DMS 273 (cell line): ENCODE data around the gene NDUFC1.
"Not testable (repeated sequence)": the region's sequence is repeated elsewhere in the genome, so short reads cannot be mapped to it uniquely, and the experiment has no call there.

Source experiments
- DNase-seq: peaks from one replicate; lab custom pipeline; 2025; ENCODE audit not compliant: unreplicated experiment; lab: John Stamatoyannopoulos, UW

Gene NDUFC1

DNA sequence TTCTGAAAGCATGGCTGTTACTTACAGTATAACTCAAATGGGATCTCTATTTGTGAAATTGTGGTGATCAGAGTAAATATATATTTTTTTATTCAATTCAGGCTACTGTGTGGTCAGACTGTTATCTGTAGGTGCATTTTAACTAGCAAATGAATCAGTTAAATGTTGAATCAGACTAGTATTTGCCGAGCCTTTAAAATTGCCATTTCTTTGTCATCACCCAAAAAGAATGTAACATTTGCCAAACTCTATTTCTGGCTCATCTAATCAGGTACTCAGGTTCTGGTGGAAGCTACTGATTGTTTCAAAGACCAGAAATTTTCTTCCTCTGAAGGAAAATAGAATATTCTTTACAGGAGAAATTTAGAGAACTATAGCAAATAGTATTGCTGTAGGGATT is 2.7 kb downstream of the NDUFC1 start:
- DNase-seq = no peak

DNA sequence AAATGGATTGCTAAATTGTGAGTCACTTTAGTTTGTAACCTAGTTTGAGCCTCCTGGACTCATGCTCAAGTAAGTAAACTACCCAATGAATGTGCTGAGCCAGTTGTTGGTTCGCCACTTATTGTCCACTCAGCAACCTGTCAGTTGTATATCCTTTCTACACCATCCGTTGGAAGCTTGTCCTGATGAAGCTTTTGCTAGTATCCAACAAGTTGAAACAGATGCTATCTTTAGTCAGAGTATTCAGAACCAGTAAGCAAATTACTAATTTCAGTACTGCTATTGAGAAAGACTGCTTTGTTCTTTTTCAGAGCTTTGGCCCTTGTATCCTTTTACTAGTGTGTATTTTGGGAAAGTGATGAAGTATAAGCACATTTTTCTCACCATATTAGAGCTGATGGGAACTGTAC is 5.3 kb downstream of the NDUFC1 start:
- DNase-seq = no peak

DNA sequence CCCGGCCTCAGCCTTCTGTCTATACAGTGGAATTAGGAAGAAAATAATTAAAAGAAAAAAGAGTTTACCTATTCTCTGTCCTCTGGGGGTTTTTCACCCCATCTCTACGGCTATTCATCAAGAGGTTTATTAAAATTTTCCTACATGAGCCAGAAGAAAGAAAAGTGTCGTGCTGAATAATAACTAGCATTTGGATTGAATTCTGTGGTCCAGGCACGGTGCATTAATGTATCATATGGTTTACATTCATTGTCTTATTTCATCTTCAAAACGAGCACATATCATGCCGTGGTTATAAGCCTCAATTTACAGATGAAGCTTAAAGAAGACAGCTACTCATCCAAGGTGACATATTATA is 6.4 kb downstream of the NDUFC1 start:
- DNase-seq = no peak

DNA sequence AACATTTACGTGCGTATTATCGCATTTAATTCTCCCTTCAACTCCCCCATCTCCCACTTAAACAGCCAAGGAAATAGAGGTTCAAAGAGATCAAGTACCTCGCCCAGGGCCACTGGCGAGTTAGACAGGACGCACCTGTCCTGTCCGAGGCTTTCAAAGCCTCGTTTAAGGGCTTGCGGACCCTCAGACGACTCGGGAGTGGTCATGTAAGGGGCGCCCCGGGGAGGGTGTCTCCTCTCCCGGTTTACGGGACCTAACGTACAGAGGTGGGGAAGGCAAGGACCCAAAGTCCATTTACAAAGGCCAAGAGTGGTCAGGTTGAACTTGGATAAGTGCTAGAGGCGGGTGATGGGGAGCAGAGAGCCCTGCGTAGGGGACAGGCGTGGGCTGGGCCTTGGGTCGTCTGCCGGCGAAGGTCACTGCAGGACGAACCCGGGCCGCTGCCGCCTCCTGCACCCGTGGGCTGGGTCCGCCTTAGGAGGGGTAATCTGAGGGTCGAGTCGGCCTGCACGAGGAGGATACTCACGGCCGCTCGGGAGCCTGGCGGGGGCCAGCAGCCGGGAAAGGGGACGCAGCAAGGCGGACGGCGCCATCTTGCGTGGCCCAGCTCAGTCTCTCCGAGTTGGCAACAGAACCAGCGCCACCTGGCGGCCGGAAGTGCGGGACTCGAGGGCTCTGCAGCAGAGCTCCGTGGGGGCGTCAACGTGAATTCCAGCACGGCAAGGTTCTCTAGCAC is 6.9 kb downstream of the NDUFC1 start:
- peak; percentile 96 for DNase-seq

DNA sequence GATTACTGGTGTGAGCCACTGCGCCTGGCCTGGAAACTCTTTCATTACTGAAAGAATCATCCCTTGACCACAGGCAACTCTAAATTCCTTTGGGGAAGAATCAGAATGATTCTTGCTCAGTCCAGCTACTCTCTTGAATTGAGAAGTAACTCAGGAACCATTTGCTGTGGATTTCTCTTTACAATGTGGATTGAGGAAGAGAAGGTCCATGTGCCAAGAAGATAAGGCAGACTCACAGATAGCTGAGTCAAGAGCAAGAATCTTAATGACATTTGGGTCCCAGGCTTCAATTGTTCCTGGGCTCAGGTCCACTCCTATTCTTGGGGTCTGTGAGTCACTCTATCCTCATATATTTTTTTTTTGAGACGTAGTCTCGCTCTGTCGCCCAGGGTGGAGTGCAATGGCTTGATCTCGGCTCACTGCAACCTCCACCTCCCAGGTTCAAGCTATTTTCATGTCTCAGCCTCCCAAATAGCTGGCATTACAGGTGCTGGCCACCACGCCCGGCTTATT is 16.0 kb downstream of the NDUFC1 start:
- no peak for DNase-seq

DNA sequence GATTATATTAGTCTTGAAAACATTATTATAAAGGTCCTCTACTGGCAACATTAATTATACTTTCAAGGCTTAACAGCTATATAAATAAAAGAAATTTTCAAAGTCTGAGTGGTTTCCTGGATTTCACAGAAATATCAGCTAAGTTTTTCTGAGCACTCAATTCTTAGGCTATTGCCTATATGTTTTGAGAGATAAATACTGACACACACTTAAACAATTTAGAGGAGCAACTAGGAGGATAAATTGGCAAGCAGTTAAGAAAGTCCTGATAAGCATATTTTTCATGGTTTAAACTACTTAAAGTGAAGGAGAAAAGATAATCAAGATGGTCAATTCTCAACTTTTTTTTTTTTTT is 19.6 kb downstream of the NDUFC1 start:
- DNase-seq = no peak

DNA sequence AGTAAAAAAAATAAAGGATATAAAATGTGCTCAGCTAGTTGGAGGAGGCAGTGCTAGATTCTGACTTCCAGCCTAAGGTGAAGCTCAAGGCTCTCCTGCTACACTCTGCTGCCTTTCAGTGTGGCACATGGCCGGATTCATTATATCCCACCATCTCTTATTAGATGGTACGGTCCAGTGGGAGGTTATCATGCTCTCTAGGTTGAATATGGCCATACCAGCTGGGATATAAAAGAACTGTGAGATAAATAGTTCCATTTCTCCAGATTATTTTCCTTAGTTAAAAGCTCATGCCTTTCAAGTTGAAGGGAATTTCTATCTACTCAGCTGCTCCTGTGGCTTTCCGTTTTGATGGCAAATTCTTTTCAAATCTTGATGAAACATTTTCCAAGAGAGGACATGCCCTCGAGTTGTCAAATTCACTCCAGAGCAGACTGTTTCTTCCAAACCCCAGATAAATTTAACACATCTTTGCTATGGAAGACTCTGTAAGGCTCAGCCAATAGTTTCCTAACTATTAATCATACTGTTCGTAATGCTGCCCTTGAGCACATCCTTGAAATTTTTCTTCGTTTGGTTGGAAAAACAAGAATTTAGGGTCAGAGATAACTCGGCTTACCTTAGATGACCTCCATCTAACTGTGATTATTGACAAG is 20.1 kb downstream of the NDUFC1 start:
- no peak for DNase-seq

DNA sequence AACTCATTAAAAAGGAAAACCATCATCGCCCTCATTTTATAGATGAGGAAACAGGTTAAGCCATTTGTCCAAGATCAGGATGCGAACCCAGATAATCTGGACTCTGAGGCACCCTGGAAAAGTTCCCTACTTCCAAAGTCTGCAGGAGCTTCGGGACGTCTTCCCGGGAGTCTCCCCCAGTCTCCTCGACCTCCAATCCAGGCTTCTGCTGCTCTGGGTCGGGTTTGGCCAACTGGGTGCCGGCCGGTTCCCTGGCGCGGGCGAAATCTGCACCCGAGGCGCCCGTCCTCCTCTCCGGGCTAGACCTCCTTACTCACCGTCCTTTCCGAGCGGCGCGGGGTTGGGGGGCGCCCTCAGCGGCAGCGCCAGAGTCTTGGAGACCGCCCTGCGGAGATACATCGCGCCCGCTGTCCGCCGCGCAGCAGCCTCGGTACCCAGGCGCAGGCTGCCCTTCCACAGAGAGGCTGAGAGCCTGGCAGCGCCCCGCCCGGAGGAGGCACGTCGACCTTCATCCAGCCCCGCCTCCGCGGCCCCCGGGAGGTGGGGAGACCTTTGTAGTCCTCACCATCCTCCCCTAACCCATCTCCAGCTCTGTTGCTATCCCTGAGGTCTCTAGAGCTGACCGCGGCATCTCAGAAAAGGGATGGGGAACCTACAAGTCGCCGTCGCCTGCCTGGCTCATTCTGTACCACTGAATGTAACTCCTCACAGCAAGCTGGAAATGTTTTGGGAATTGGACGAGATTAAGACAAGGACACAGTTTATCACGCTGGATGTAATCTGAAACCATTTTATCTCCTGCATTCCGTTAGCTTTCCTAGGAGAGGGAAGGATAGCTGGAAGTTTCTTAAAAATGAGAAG is 22.3 kb downstream of the NDUFC1 start, which contains the start of gene MGARP:
TSS of gene MGARP (minus strand) at position 466 of the 861 bp plus-strand sequence. CDS start at position 399, 67 bp downstream.
- no peak for DNase-seq

DNA sequence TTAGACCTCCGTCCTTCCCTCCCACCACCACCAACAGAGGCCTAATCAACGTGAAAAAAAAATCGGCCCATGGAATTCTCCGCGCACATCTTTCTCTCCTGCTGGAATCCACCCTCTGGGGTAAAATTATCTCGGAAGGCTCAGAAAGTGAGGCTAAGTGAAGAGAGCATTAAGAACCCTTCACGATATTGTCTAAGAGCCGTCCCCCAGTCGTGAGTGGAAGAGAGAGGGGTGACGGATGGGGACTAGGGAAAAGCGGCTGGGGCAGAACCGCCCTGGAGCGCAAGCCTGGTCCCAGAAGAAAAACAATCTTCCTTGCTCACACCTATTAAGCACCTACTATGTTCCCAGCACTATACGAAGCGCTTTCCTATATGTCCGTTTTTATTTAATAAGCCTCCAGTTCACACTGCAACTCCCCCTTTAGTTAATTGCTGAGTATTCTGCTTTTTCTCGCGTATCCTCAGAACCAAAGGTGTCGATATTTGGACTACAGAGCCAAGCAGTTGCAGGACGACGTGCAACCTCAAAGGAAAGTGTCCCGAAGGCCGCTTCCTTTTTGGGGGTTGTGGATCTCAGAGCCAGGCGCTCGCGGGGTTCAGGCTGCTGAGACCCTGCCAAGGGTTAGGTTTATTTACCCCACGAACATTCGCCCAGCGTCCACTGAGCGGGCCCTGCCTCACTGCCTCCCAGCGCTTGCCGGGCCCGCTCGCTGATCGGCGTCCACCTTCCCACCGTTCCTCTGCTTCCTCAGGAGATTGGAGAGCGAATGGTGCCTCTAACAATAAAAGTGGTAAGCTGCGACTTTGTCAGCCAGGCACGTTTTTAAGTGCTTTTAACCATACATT is 23.1 kb downstream of the NDUFC1 start:
- DNase-seq = no peak

DNA sequence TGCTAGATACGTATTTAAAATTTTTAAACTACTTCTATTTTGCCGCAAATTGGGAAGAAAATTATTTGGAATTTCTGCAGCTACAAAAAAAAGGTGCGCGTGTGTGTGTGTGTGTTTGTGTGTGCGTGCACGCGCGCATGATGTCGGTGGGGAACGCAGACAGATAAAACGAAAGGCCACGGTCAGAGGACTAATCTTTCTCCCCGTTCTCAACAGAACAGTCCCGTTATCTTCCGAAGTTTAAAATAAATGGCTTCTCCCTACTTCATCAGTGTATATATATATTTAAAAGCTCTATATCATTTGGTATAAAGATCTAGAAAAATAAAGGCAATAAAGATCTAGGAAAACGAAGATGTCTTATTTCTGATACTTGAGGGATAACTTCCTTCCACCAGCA is 23.8 kb downstream of the NDUFC1 start:
- DNase-seq = no peak

DNA sequence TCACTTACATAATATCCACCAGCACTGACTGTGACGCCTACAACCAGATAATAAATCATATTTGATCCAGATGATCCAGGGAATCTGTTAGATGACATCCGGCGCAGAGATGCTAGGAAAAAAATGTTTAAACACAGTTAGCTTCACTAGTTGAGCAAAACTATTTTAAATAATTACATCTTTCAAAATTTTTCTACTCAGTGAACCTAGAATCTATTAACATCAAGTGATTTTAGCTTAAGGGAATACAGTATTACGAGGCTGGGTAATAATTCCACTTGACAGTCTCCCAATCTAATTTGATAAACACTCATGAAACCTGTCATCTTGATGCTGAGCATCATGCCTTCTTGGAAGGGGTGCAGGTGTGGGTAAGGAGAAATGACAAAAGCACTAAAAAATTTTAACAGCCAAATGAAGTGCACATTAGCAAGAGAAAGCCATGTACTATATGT is 27.0 kb downstream of the NDUFC1 start:
- DNase-seq = no peak

DNA sequence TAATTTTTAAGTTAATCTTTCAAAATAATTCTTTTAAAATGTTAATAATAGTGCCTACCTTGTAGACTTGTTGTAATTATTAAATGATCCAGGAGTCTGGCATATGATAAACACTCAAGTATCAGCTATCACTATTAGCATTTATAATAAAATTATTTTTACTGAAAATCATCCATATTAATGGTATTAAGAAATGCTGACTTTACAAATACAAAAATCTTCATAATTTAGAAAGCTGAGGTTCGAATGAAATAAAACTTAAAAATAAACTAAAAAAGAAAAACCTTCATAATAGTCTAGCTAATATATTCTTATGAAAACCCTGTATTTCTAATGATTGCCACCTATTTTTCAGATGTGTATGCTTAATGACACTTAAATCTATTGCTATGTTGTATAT is 27.5 kb downstream of the NDUFC1 start:
- no peak for DNase-seq

DNA sequence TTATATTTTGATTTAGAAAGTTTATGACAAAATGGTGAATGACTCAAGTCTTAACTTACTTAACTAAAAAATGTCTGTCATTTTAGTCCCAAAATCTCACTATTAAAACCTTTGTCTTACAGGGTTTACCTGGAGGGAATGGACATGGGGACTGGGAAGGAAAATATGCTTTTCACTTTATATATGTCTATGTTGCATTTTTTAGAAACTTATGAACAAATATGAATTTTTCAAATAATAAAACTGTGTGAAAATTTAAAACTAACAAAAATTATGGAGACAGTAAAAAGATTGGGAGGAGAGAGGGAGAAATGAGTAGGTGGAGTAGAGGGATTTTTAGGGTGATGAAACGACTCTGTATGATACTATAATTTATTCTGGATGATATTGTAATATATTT is 28.4 kb downstream of the NDUFC1 start:
- no peak for DNase-seq

DNA sequence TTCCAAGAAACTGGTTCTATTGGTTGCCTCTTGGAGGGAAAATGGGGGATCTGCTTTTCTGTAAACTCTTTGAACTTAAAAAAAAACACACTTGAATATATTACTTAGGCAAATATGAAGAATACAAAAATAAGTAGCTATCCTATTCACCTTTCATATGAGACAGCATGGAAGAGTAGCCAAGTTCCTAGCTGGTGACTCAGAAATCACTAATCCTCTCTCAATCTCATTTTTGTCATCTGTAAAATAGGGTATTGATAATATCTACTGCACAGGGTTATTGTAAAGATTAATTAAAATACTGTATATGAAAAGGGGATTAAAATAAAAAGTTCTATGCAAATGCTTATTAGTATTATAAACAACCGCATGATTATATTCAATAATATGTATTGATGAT is 35.0 kb downstream of the NDUFC1 start:
- DNase-seq = no peak

DNA sequence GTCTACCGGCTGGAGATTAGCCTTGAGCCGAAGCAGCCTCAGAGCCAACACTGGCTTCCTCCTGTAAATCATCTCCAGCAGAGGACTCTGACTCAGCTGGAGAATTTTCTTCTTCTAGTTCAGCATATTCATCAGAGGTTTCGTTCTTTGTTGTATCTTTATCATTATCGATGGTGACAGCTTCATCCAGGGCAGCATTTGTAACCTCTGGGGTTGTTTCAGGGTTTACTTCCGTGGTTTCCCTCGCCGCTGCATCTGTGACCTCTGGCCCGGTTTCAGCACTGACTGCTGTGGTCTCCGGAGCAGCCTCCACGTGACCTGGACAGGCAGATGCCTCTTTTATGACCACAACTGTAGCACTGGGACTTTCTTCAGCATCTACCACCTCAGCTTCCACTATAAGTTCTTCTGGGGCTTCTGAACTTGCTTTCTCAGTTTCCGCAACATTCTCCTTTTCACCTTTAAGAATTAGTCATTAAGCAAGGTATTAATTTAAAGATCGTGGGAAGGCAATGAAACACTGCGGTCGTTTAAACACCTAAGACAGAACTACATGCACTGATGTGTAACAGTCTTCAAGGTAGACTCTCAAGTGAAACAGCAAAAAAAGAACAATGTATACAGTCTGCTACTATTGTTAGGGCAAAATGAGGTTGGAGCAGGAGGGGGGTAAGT is 35.6 kb downstream of the NDUFC1 start:
- DNase-seq = peak; percentile 54

DNA sequence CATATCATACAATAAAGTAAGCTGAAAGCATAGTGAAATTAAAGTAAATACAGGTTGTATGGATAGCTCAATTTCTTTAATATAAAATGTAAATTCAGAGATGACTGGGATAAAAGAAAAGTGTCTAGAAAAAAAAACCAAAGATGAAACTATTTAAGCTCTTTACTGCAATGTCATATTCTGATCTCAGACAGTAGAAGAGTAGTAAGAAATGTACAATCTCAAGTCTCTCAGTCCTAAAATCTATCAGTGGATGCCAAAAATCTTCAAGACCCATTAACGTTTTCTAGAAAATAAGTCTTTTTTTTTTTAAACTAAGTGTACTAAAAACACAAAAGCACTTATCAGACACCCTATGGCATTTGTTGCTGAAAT is 36.1 kb downstream of the NDUFC1 start:
- DNase-seq = no peak

DNA sequence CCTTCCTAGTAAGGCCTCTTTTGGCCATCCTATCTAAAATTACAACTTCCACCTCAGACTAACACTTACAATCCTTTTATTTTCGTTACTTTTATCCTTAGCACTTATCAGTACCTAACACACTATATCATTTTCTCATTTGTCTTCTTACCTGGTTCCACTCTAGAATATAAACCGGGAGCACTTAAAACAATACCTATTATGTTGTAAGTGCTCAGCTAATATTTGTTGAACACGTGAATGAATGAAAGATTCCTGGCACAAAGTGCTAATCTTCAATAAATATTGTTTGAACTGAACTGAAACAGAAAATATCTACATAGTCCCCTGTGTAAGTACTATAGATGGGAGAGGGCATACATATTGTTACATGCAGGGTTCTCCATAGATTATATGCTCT is 36.6 kb downstream of the NDUFC1 start:
- no peak for DNase-seq

DNA sequence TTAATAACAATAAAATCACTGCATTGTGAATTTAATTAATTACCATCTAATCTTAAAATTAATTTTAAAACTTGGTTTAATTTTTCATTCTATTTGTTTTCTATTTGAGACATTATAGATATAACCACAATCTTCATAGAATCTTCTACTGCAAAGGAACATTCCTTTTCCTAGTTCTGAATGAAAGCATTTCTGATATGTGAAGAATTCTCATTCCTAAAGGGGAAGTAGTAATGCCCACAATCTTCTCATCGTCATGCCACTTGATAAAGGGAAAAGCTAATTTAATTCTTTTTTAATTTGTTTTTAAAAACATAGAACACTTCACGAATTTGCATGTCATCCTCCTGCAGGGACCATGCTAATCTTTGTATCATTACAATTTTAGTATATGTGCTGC is 45.9 kb downstream of the NDUFC1 start:
- DNase-seq = no peak

DNA sequence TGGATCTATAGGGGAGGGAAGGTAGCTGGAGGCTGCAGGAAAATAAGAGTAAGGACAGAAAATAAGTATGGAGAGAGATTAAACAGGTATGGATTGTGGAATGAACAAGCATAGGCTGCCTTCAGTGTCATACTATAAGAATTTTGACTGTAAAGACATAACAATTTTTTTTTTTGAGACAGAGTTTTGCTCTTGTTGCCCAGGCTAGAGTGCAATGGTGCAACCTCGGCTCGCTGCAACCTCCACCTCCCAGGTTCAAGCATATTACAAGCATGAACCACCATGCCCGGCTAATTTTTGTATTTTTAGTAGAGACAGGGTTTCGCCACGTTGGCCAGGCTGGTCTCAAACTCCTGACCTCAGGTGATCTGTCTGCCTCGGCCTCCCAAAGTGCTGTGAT is 46.7 kb downstream of the NDUFC1 start:
- DNase-seq = not testable (repeated sequence)

DNA sequence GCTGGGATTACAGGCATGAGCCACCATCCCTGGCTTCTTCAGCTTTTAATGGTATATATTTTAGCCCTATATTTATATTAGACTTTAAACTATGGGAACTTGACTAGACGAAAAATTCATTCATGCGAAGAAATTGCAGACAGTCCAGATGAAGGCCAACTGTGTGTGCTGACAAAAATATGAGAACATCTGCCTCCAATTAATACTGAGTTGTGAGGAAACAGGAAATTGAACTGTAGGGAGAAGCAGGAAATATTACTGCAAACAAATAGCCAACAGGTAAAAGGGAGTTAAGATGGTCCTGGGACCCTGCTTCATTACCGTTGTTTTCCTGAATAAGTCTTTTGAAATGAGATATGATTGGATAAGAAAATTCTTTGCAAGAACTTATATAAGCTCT is 48.6 kb downstream of the NDUFC1 start:
- peak; percentile 15 for DNase-seq
